ENCODE measurements around the gene ZNF496.

Gene ZNF496

GRCh38 chr1:247298124-247298481 lies 33.6 kb downstream of the ZNF496 start:
- H3K4me3 ChIP-seq = no peak overlapping the region
- TF ChIP-seq, protein P1, sequence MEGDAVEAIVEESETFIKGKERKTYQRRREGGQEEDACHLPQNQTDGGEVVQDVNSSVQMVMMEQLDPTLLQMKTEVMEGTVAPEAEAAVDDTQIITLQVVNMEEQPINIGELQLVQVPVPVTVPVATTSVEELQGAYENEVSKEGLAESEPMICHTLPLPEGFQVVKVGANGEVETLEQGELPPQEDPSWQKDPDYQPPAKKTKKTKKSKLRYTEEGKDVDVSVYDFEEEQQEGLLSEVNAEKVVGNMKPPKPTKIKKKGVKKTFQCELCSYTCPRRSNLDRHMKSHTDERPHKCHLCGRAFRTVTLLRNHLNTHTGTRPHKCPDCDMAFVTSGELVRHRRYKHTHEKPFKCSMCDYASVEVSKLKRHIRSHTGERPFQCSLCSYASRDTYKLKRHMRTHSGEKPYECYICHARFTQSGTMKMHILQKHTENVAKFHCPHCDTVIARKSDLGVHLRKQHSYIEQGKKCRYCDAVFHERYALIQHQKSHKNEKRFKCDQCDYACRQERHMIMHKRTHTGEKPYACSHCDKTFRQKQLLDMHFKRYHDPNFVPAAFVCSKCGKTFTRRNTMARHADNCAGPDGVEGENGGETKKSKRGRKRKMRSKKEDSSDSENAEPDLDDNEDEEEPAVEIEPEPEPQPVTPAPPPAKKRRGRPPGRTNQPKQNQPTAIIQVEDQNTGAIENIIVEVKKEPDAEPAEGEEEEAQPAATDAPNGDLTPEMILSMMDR (IDR thresholded peaks at IDR 0.05) = no peak
- H3K27ac ChIP-seq = no peak overlapping the region
- DNase-seq (ENCODE audit: low spot score) = no peak

- TF ChIP-seq, protein P1 (IDR thresholded peaks at IDR 0.05) = no peak
- DNase-seq (ENCODE audit: low spot score) = no peak
- no peak overlapping the region for H3K27ac ChIP-seq
Observed at GRCh38 chr1:247297263-247298123, 34.2 kb downstream of the ZNF496 start.

DNA sequence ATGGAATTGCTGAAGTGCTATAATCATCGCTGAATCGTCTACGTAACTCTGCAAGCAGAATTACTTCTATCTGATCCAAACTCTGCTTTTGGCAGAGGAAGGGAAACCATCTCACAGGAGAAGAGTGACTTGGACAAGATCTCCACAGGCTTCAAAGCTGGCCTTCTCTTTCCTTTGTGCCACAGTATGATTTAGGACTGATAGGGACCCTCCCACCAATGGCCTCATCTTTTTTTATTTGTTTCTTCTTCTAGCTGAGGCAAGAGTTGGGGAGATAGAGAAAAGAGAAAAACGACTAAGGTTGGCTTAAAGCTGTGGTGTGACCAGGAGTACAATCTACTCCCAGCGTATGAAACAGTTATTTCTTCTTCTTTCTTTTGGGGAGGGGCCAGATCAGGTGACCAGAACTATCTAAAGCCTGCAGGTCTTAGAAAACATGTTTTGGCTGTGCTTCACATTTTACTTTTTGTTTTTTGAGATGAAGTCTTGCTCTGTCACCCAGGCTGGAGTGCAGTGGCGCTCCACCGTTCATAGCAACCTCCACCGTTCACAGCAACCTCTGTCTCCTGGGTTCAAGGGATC lies 35.0 kb downstream of the ZNF496 start:
- Histone ChIP-seq H3K4me3 (no peak overlapping the region), H3K27ac (no peak overlapping the region)
- TF ChIP-seq, protein P1 (IDR thresholded peaks at IDR 0.05) = no peak
- DNase-seq (ENCODE audit: low spot score) = no peak

More at GRCh38 chr1:247297263-247298123, 34.2 kb downstream of the ZNF496 start:
- no peak overlapping the region for H3K4me3 ChIP-seq

GRCh38 chr1:247295746-247296145 lies 35.9 kb downstream of the ZNF496 start:
- Histone ChIP-seq H3K27ac (no peak overlapping the region), H3K4me3 (no peak overlapping the region)
- DNase-seq (ENCODE audit: low spot score) = no peak
- TF ChIP-seq, protein P1 (IDR thresholded peaks at IDR 0.05) = no peak

GRCh38 chr1:247295274-247295684 lies 36.4 kb downstream of the ZNF496 start:
- Histone ChIP-seq H3K4me3 (no peak overlapping the region), H3K27ac (no peak overlapping the region)
- TF ChIP-seq, protein P1 (IDR thresholded peaks at IDR 0.05) = no peak
- no peak for DNase-seq (ENCODE audit: low spot score)

- TF ChIP-seq, protein P1 (IDR thresholded peaks at IDR 0.05) = no peak
- Histone ChIP-seq H3K27ac (no peak overlapping the region), H3K4me3 (no peak overlapping the region)
- DNase-seq (ENCODE audit: low spot score) = no peak
Observed at GRCh38 chr1:247294282-247294681, 37.4 kb downstream of the ZNF496 start.

GRCh38 chr1:247293047-247293446 lies 38.6 kb downstream of the ZNF496 start:
- TF ChIP-seq, protein P1 (IDR thresholded peaks at IDR 0.05) = no peak
- DNase-seq (ENCODE audit: low spot score) = no peak
- no peak overlapping the region for H3K4me3 ChIP-seq
- no peak overlapping the region for H3K27ac ChIP-seq
